Ureter (tissue), 1 donor: ENCODE results near the gene C1QTNF3. TPM values are rescaled to one million over a fixed set of nuclear protein-coding genes. Genes with fewer than 3 reads are reported as not detected.

Experiments used
- DNase-seq: peaks from one replicate; pipeline ENCODE4 v3.0.0-alpha.2; 2020; ENCODE audit warnings: low spot score
- total RNA-seq: library from RNA; stranded (reverse); gene quantifications from one replicate; pipeline ENCODE4 v1.2.4, GENCODE V29; 2023
- donor health status: DM: yes; HTN: yes; CAD: no.

The C1QTNF3 gene
- total RNA-seq, 1 donor from 2014 or later: 12.7 TPM

- DNase-seq: peak; percentile 69
Measured at GRCh38 chr5:33997331-33997983, 45.6 kb downstream of the C1QTNF3 start.

- no peak for DNase-seq
Measured at GRCh38 chr5:33995865-33996264, 47.1 kb downstream of the C1QTNF3 start.

GRCh38 chr5:33994845-33995244 is 48.2 kb downstream of the C1QTNF3 start:
- no peak for DNase-seq

- no peak for DNase-seq
Measured at GRCh38 chr5:33992864-33993263, 50.1 kb downstream of the C1QTNF3 start.

GRCh38 chr5:33985447-33985846 is 57.6 kb downstream of the C1QTNF3 start:
- DNase-seq: no peak

GRCh38 chr5:33984671-33985124 is 58.3 kb downstream of the C1QTNF3 start, which contains the start of gene SLC45A2:
TSS of gene SLC45A2 (minus strand) at chr5:33984693. CDS start at chr5:33984583, 110 bp downstream.
- no peak for DNase-seq

- DNase-seq: no peak
Measured at GRCh38 chr5:33984178-33984577, 58.8 kb downstream of the C1QTNF3 start.

GRCh38 chr5:33981408-33982162 is 61.4 kb downstream of the C1QTNF3 start:
- no peak for DNase-seq

- no peak for DNase-seq
Measured at GRCh38 chr5:33980030-33980429, 63.0 kb downstream of the C1QTNF3 start.

- no peak for DNase-seq
Measured at GRCh38 chr5:33978306-33978705, 64.7 kb downstream of the C1QTNF3 start.

GRCh38 chr5:33976307-33976706 is 66.7 kb downstream of the C1QTNF3 start:
- no peak for DNase-seq

- no peak for DNase-seq
Measured at GRCh38 chr5:33975852-33976251, 67.2 kb downstream of the C1QTNF3 start.

GRCh38 chr5:33973271-33973670 is 69.7 kb downstream of the C1QTNF3 start:
- no peak for DNase-seq

- no peak for DNase-seq
Measured at GRCh38 chr5:33969572-33970452, 73.2 kb downstream of the C1QTNF3 start.

- DNase-seq: no peak
Measured at GRCh38 chr5:33968211-33969005, 74.6 kb downstream of the C1QTNF3 start.

Other genes starting within 250 kb of the C1QTNF3 start
- 1.7 TPM for gene ADAMTS12, start 151.2 kb downstream of the C1QTNF3 start, total RNA-seq
- gene RXFP3, start 106.8 kb downstream of the C1QTNF3 start, total RNA-seq: not detected
- gene SLC45A2, start 58.5 kb downstream of the C1QTNF3 start, total RNA-seq: not detected
- 15.2 TPM for gene AMACR, start 35.2 kb downstream of the C1QTNF3 start, total RNA-seq